Left ventricle myocardium inferior (tissue), 1 donor: ENCODE data around the gene EP400. TPM values are rescaled to one million over a fixed set of nuclear protein-coding genes. Genes with fewer than 3 reads are reported as not detected.

Experiments
- DNase-seq: peaks from one replicate; pipeline ENCODE4 v3.0.0-alpha.2; 2020
- H3K27ac ChIP-seq: fragments of 200-600 bp; replicated peaks from 2 replicates; pipeline ENCODE4 v1.8.0; 2021
- H3K27me3 ChIP-seq: fragments of 200-600 bp; 2 replicates; pipeline ENCODE4 v1.8.0; 2021; ENCODE audit warnings: low read depth
- H3K36me3 ChIP-seq: fragments of 200-600 bp; 2 replicates; pipeline ENCODE4 v1.8.0; 2021
- H3K4me1 ChIP-seq: fragments of 200-600 bp; 2 replicates; pipeline ENCODE4 v1.8.0; 2021
- H3K4me3 ChIP-seq: fragments of 200-600 bp; 2 replicates; pipeline ENCODE4 v1.8.0; 2021; ENCODE audit warnings: mild to moderate bottlenecking, moderate library complexity
- H3K9me3 ChIP-seq: fragments of 200-600 bp; replicated peaks from 2 replicates; pipeline ENCODE4 v1.8.0; 2021
- CTCF ChIP-seq: fragments of 200-600 bp; IDR thresholded peaks from 2 replicates; pipeline ENCODE4 v1.8.0; 2021; ENCODE audit warnings: antibody characterized with exemption, mild to moderate bottlenecking, borderline replicate concordance
- intact Hi-C: fragments of 100-400 bp; cut with micrococcal nuclease; formaldehyde crosslinking; loops from one replicate; pipeline ENCODE4 v1.11.0; 2022
- total RNA-seq: library from RNA; stranded (reverse); fragmentation: NEBNext Ultra II Directional; extraction: Animal tissue kit (Norgen Biotek cat#: 25700); gene quantifications from one replicate; pipeline ENCODE4 v1.2.1, GENCODE V29; 2021
- donor health status: DM: no; HTN: yes; CAD: no; lungs with severe emphysema.

EP400 gene
- total RNA-seq, 1 donor from 2014 or later: 15.3 TPM

- intact Hi-C loops: no loop called here
- DNase-seq: no peak
- Histone ChIP-seq H3K27ac (no peak overlapping the region), H3K27me3 (no peaks in the 10 kb centered on the region), H3K4me3 (no peak overlapping the region), H3K36me3 (peaks cover 57% of the 10 kb centered on the region), H3K4me1 (no peaks in the 10 kb centered on the region), H3K9me3 (no peaks in the 10 kb centered on the region)
- no peak for TF ChIP-seq CTCF
Measured at GRCh38 chr12:132106921-132107320, 157.2 kb downstream of the EP400 start.

- Histone ChIP-seq H3K4me1 (no peaks in the 10 kb centered on the region), H3K36me3 (peaks cover 66% of the 10 kb centered on the region), H3K27me3 (no peaks in the 10 kb centered on the region), H3K4me3 (no peak overlapping the region), H3K27ac (no peak overlapping the region), H3K9me3 (no peaks in the 10 kb centered on the region)
- intact Hi-C loops: no loop called here
- DNase-seq: no peak
- TF ChIP-seq CTCF: no peak
Measured at GRCh38 chr12:132108211-132108832, 158.6 kb downstream of the EP400 start.

- Histone ChIP-seq H3K4me3 (no peak overlapping the region), H3K9me3 (no peaks in the 10 kb centered on the region), H3K36me3 (peaks cover 81% of the 10 kb centered on the region), H3K27me3 (no peaks in the 10 kb centered on the region), H3K27ac (no peak overlapping the region), H3K4me1 (no peaks in the 10 kb centered on the region)
- no peak for TF ChIP-seq CTCF
- intact Hi-C loops: no loop called here
- no peak for DNase-seq
Measured at GRCh38 chr12:132109741-132110140, 160.0 kb downstream of the EP400 start.

- no peaks in the 10 kb centered on the region for H3K9me3 ChIP-seq
- TF ChIP-seq CTCF: no peak
- H3K4me1 ChIP-seq: no peaks in the 10 kb centered on the region
- no peak overlapping the region for H3K4me3 ChIP-seq
- DNase-seq: no peak
- H3K27me3 ChIP-seq: no peaks in the 10 kb centered on the region
- H3K27ac ChIP-seq: no peak overlapping the region
- intact Hi-C loops: no loop called here
- H3K36me3 ChIP-seq: peaks cover 85% of the 10 kb centered on the region
Measured at GRCh38 chr12:132110677-132111076, 160.9 kb downstream of the EP400 start.

- no peak for TF ChIP-seq CTCF
- Histone ChIP-seq H3K36me3 (peaks cover 85% of the 10 kb centered on the region), H3K9me3 (no peaks in the 10 kb centered on the region), H3K4me1 (no peaks in the 10 kb centered on the region), H3K27me3 (no peaks in the 10 kb centered on the region), H3K27ac (no peak overlapping the region), H3K4me3 (no peak overlapping the region)
- intact Hi-C loops: no loop called here
- DNase-seq: no peak
Measured at GRCh38 chr12:132111654-132112304, 162.0 kb downstream of the EP400 start.
